CD4-positive, alpha-beta T cell treated with Interleukin-12 subunit alpha and Interleukin-12 subunit beta, for 1 hour (primary cell): ENCODE data around the gene SLC35F3.

Experiments used
- DNase-seq: peaks from one replicate; pipeline ENCODE4 v3.0.0-alpha.2; 2020

Gene SLC35F3

DNA sequence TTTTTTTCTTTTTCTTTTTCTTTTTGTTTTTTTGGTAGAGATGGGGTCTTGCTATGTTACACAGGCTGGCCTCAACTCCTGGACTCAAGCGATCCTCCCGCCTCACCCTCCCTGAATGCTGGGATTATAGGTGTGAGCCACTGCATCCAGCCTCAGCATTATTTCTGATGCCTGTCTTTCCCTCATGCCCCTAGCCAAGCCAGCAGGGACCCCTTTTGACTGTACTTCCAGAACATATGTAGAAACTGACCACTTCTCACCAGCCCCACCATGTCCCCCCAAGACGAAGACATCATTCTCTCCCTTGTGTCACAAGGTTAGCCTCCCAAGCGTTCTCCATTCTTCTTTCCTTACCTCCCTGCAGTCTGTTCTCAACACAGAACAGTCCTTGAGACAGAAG lies 360.8 kb downstream of the SLC35F3 start:
- no peak for DNase-seq

DNA sequence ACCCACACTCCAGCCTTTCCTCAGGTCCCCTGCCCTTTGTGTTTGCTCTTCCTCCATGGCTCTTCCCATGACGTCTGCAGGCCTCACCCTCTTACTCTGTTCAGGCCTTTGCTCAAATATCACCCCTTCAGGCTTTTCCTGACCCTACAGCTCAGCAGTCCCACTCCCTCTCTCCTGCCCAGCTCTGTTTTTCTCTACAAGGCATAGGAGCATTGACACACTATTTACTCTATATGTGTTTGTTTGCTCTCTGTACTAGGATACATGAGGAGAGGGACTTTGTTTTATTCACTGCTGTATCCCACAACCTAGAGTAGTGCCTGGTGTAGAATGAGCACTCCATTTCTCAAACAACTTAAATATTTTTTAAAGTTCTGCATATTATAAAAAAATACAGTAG lies 361.4 kb downstream of the SLC35F3 start:
- DNase-seq = no peak

DNA sequence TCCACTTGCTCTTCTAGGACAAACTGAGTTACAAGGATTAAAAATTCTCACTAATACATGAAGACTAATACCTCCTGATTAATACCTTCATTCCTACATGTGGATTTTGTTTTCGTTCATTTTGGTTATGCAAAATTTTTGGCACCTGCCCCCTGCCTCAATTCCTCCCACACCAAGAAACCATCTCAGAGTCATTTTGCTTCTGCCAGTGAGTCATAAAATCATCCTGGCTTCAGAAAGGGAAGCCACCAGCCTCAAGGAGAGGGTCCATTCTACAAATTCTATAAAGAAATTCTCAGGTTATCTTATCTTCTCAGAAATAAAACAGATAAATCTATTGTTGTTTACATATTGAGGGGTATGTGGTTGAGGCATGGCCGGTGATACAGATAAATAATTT lies 365.6 kb downstream of the SLC35F3 start:
- no peak for DNase-seq

DNA sequence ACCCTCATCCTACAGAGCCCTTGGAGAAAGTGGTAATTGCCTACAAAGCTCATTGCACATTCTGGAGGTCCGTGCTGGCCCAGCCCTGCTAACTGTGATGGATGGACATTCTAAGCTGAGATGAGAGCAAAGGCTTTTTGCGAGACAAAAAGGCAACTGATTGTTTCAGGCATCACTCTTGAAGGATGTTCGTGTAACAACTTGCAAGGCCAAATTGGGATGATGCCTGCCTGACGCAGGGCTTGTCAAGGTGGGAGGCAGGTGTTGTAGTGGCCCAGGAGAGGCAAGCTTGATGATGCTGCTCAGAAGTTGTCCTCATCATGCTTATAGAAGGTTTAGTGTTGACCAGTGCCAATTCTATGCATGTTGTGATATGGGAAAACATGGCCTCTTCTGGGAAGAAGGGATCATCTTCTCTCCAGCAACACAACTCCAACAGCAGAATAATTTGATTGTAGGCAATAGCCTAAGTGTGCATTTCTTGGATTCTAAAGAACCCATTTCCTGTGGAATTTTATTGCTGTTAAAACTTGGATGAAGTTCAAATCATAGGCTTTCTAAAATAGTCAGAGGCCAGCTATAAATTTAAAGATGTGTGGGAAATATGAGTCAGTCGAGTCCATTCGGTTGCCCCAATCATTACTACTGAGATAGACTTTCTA lies 366.2 kb downstream of the SLC35F3 start:
- DNase-seq = no peak

DNA sequence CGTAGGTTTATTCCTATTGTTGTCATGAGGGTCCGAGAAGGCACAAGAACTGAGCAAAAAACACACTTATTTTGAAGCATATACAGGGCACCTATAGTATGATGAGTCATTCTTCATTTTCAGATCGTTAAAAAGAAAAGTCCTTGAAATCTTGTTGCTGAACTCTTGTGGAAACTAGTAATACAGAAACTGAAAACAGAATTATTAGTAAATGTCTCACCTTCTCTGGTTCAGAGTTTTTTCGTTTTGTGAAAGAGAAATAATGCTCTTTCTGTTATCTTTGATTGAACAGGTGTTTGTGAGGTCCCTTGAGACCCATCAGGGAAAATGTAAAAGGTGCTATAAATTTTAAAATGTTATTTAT lies 366.7 kb downstream of the SLC35F3 start:
- DNase-seq = no peak

DNA sequence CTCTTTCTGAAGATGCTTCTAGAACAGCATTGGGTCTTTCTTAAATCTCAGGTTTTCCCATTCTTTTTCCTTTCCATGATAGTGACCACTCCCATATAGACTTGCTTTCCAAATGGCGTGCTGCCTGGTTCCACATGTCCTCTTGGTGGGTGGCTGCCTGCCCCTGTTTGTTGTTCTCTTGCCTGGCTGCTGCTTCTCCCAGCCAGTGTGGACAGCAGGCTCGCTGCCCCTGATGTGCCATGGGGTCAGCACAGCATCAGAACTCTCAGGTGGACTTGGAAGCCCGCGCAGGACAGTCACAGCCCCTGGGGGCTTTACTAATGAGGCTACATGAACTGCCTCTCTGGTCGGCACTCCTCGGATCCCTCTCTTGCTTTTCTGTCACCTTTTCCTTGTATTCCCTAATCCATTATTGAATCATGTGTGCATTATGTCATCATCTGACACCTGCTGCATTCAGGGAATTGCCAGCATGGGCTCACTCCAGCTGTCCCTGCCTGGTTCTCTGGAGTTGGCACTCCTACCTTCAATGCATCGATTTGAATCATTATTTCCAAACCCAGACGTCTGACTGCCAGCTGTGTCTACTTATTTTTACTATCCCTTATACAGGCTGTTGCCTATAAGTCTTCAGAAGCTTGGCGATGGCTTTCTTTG lies 368.3 kb downstream of the SLC35F3 start:
- DNase-seq = no peak

DNA sequence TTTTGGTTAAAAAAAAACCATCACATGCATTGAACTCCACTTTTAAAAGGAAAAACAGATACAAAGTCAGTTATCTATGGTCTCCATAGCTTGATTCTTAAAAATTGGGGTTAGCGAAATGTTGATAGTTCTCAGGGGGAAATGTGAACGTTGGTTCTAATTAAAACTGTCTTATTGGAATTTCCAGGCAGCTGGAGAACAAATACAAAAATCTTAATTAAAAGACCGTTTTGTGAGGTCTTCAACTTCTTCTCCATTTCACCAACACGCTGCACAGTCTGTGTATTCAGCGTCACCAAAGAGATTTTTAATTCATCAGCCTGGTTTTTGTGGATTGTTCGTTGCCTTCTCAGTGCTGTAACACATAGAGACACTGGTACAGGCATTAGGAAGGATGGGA lies 369.5 kb downstream of the SLC35F3 start:
- no peak for DNase-seq

DNA sequence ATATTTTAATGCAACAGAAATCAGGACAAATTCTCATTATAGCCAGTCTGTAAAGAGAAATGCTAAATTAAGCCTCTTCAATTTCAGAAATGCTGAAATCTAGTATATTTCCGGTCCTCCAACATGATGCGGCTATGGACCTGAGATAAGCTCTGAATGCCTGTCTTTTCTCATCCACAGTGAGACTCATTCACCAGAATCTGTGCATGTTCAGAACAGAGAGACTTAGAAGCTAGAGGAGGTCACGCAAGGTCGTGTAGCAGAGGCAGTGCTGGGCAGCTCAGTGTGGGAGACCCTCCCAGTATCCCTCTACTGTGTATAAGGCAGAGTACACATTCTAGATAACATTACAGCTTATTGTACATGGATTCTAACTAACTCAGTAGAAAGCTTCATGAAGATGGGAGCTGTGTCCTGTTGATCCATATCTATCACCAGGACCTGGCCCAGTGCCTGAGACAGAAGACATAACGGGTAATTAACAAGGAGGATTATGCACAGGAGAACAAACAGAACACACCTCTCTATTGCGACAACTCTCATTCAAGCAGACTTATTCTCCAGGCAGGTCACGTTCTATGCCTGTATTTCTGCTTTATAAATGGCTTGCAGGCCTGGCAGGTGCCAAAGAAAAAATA lies 371.8 kb downstream of the SLC35F3 start:
- DNase-seq = no peak

DNA sequence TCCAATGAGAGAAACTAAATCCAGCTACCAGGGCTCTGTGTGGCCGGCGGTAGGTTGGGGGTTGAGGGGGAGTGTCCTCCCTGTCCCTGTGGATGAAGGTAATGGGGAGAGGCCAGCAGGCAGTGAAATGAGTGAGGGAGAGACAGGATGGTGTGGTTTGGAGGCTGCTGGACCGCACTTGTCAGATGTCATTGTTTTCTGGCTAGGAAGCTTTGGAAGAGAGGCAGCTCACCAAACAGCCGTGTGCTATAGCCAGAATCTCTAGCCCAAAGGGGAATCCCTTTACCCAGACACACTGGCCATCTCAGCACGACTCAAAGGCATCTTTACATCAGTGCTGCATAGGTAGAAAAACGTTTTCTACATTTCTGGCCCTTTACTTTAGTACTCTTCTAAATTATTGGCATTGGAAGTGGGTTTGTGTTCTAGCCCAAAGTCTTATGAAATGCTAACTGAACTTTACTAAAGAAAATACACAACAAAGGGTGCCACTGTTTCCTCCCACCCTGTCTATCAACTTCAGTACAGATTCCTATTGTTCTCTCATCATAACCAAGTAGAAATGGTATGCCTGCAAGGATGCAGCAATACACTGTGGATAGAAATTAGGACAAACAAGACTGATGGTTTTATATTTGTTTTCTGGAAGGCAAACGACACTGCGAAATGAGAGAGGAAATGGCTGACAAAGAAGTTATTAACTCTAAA lies 372.8 kb downstream of the SLC35F3 start:
- DNase-seq = no peak

DNA sequence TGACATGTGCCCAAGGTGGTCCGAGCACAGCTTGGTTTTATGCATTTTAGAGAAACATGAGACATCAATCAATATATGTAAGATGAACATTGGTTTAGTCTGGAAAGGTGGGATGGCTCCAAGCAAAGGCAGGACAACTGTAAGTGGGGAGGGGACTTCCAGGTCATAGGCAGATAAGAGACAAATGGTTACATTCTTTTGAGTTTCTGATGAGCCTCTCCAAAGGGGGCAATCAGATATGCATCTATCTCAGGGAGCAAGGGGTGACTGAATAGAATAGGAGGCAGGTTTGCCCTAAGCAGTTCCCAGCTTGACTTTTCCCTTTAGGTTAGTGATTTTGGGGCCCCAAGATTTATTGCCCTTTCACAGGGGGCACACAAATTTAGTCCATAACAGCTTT lies 374.5 kb downstream of the SLC35F3 start:
- no peak for DNase-seq

DNA sequence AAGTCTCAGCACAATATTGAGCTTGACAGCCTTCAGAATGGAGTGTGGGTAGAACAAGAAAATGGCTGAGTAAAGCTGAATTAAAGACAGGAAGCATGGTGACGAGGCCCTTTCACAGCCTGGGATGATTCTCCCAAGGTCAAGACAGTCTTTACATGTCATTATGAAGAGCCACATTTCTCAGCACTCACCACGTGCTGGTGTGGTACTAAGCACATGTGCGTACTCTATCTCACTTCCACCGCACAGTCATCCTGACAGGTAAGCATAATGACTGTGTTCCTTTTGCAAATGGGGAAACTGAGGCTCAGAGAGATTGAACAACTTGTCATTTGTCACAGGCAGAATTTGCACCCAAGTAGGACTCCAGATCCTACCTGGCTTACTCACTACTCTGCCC lies 376.0 kb downstream of the SLC35F3 start:
- no peak for DNase-seq

DNA sequence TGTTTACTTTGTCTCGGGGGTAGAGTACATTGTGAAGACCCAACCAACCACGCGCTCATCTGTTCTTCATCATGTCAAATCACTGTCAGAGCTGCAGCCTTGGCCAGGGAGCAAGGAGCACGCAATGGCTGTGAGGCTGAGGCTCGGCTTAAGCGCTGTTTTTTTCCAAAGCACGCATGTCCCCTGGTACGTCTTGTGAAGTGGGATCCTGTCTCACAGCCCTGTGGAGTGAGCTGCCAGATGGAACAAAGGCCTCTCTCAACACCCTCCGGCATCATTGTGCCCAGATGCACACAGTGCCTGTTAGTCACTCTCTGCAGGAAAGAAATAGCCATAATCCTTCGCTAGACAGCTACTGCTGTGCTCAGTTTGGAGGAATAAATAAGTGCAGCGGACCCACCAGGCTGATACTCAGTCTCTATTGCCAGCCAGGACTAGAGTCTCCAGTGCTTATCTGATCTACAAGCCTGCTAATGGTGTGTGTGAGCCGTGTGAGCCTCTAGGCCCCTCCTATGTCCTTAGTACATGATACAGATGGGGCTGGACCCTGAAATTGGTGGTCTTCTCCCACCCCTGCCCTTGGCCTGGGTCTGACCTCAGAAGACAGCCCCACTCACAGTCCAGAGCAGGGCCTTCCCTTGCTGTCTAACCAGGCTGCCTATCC lies 377.5 kb downstream of the SLC35F3 start:
- no peak for DNase-seq

DNA sequence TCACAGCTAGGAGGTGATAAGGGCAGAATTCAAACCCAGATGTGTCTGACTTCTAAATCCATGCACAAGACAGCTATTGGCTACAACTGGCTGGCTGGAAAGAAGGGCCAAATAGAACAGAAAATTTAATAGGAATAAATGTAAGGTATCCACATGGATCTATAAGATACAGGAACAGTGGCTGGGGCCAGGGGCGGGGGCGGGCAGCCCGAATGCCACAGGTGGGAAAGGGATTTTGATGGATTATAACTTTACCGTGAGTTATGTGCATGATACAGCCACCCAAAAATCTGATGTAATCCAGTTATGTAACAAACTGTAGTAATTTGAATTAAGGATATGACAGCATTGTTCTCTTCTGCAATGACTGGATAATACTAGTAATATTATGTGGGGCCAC lies 381.7 kb downstream of the SLC35F3 start:
- DNase-seq = no peak

DNA sequence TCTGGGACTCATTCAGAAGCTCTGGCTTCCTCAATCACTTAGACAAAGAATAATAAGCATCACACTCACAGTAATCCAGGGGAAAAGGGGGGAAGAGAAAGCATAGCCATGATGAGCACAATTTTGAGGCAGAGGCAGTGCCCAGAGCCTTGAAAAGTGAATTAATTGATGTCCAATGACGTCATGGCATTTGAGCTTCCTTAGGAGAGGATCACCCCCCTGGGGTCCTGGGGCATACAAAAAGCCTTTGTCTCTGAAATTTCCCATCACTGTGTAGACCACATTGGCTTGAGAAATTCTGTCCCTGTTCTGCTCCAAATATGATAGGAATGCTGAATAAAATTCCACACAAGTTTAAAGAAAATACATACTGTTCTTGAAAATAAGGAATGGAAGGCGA lies 384.5 kb downstream of the SLC35F3 start:
- no peak for DNase-seq

DNA sequence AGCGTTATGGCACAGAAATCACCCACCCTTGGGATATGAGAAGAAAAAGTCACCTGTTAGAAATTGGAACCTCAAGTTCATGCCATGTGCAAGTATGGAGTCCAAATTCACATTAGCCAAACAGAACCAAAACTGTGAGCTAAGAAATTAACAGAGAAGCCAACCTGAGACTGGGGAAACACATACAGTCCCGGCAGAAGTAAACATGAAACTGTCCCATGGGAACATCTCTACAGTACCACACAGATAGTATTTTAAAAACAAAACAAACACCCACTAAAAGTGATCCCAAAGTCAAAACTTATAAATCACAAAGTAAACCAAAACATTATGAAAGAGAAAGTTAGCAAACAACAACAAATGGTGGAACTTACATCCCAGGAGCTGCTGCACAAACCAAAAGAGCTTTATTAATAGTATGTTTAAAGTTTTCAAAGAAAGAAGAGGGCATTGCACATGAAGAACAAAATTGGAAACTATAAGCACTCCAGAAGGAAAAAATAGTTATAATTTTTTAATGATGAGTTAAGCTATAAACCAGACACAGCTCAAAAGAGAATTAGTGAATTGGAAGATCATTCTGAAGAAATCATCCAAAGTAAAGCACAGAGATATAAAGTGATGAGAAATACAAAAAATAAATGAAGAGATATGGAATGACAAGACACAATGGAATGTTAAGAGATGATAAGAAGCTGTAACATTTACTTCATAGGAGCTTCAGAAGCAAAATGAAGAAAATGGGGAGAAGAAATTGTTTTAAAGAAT lies 385.2 kb downstream of the SLC35F3 start:
- no peak for DNase-seq

DNA sequence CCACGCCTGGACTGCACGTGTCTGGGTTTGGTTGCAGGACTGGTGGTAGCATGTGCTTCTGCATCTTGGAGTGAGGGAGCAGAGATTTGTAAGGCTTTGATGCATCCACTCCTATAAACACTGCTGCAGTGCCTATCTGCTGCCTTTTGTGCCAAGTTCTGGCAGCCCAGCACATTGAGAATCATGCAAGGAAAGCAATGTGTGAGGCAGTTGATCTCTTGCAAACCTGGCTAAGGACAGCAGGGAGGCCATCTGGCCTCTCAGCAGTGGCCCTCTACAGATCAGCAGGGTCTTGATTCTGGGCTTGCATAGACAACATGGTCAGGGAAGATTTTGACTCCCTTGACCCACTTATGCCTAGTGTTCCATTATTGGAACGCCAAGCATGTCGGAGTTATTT lies 387.5 kb downstream of the SLC35F3 start:
- DNase-seq = no peak

DNA sequence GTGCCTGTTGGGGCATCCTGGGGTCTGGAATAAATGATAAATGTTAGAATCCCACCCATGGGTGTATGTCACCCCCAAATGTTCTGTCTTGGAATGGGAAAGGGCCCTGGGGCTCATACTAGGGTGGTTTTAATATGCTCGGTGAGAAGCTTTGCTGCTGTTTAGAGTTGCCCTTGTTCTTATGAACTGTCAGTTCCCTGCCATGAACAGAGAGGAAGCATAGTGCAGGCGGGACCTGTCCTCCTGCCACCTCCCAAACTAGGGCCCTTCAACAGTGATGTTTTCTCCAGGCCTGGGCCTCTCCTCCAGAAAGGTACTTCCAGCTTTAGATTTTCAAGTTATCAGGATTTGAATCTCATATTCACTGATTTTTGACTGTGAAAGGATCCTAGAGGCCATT lies 388.1 kb downstream of the SLC35F3 start:
- DNase-seq = no peak

DNA sequence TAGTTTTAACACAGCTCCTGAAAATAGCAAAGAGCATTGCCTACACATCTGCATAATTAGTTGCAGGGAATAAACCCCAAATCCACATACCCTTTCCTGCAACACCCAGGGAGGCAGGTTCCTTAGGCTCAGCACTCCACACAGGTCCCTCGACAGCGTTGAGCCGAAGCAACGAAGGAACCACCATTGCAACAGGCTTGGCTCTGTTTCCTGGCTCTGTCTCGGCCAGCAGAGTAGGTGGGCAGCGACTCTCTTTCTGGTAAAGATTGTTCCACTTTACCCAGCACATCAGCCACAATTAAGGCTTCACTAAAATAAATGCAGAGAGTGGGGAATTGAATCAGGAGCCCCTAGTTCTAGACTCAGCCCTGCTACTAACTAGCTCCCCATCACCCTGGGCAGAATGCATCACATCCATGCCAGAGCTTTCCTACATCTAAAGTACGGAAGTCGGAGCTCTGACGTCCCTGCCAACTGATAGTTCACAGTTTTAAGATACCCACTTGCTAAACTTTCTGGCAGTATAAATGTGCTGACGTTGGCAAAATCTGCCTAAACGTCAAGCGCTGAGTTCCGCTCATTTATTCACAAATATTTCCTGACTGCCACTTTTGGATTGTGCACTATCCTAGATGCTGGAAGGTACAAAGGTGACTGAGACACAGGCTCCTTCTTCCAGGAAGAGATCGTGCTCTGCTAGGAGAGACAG lies 389.8 kb downstream of the SLC35F3 start:
- DNase-seq = no peak

DNA sequence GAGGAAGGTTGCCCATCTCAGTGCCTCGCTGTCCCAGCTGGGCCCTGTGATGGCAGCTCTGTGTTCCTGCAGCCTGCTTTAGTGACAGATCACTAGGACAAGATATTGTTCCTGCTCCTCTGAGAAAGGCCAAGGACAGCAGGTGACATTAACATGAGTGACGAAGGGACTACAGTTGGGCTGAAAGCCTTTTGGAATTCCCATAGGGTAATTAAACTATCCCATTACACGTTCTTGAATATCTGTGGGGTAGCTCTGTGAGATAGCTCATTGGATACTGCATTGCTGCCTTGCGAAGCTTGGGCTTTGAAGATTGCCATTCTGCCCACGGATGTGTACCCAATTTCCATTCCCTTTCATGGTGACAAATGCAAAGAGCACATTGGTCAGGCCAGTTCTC lies 390.6 kb downstream of the SLC35F3 start:
- DNase-seq = no peak

DNA sequence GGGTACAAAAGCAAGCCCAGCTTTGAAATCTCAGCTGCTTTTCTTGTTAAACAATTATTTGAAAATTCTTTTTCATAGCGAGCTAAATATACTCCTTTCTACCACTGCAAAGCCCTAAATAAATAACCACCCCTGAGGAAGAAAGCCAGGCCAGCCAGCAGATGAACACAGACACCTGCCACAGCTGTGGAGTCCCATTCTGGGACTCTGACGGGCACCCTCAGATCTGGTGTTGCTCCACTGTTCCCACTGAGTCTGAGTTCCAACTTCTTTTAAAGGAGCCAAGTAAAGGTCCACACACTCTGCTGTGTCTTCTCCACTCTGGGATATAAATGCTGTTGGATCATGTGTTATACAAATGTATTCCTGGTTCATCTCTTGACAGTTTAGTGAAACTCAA lies 391.1 kb downstream of the SLC35F3 start:
- DNase-seq = no peak

DNA sequence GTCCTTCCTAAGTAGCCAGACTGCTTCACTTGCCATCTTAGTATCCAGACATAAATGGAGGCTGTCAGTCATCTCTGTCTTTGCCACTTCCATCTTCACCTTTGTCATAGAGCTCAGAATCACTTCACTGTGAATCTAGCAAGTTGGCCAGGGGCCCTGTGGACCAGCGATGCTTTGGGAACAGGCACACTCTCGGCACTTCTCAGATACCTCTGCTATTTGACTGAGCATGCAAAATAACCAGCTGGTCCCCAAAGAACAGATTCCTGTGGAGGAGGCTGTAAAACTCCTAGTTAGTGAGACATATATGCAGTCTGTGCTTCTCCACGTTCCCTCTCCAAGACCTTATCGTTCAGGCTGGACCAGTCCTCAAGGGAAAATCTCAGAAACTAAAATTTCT lies 392.0 kb downstream of the SLC35F3 start:
- no peak for DNase-seq

DNA sequence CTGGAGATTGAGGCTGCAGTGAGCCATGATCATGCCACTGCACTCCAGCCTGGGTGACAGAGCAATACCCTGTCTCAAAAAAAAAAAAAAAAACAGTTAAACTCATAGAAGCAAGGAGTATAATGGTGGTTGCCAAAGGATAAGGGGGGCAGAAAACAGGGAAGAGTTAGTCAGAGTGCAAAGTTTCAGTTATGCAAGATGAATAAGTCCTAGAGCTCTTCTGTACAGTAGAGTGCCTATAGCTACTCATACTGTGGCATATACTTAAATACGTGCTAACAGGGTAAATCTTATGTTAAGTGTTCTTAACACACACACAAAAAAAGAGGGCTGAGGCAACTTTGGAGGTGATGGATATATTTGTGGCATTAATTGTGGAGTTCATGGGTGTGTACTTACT lies 393.2 kb downstream of the SLC35F3 start:
- no peak for DNase-seq
